Activated B cell treated with CpG ODN at 0.5 μM for 24 hours (primary cell): ENCODE data around the gene RPL6. TPM values are rescaled to one million over a fixed set of nuclear protein-coding genes. Genes with fewer than 3 reads are reported as not detected.

Experiments
- ATAC-seq: fragments of 200-7000 bp; cut with Tn5 transposase; one replicate; pipeline ENCODE4 v1.10.0; 2021; ENCODE audit warnings: low read depth, mild to moderate bottlenecking, moderate library complexity
- CTCF ChIA-PET: fragments of 350-600 bp; sonication (Branson Sonifier 250); formaldehyde crosslinking; loops from one replicate; lab custom pipeline; 2021; ENCODE audit warnings: antibody characterized with exemption; lab: Charles Lee
- POLR2A ChIA-PET: fragments of 350-600 bp; sonication (Branson Sonifier 250); formaldehyde crosslinking; loops from one replicate; lab custom pipeline; 2021; ENCODE audit warnings: antibody characterized with exemption; lab: Charles Lee
- DNase-seq: peaks from one replicate; pipeline ENCODE4 v3.0.0; 2022
- H3K27ac Mint-ChIP-seq: one replicate; pipeline ENCODE4 v1.8.0; 2020; ENCODE audit warnings: mixed read lengths
- H3K27me3 Mint-ChIP-seq: one replicate; pipeline ENCODE4 v1.8.0; 2021; ENCODE audit warnings: mixed read lengths
- H3K36me3 Mint-ChIP-seq: one replicate; pipeline ENCODE4 v1.8.0; 2021; ENCODE audit warnings: low read depth, mixed read lengths
- H3K4me1 Mint-ChIP-seq: one replicate; pipeline ENCODE4 v1.8.0; 2021; ENCODE audit warnings: mixed read lengths
- H3K4me3 Mint-ChIP-seq: one replicate; pipeline ENCODE4 v1.8.0; 2020; ENCODE audit warnings: mild to moderate bottlenecking, mixed read lengths
- H3K9me3 Mint-ChIP-seq: one replicate; pipeline ENCODE4 v1.8.0; 2020; ENCODE audit warnings: mixed read lengths
- CTCF ChIP-seq: fragments of 200-600 bp; IDR thresholded peaks from one replicate; pipeline ENCODE4 v1.8.0; 2022; ENCODE audit warnings: antibody characterized with exemption, mild to moderate bottlenecking
- intact Hi-C: fragments of 100-400 bp; cut with micrococcal nuclease; formaldehyde crosslinking; loops from one replicate; pipeline ENCODE4 v1.15.1; 2024
- total RNA-seq: library from RNA; stranded (reverse); gene quantifications from 2 replicates; pipeline ENCODE4 v1.2.3, GENCODE V29; 2022

Gene RPL6
- total RNA-seq, 1 donor from 2014 or later = 2,197 TPM

- no peak overlapping the region for H3K4me3 Mint-ChIP-seq
- ATAC-seq (no peak), DNase-seq (no peak)
- no peak overlapping the region for H3K27ac Mint-ChIP-seq
- H3K27me3 Mint-ChIP-seq = no peaks in the 10 kb centered on the region
- H3K9me3 Mint-ChIP-seq = no peaks in the 10 kb centered on the region
- TF ChIP-seq CTCF = no peak
- POLR2A ChIA-PET = interaction anchor here (1.4 kb wide), 1 partner anchor 11 kb away, joined by 3 read pairs; no protein-coding TSS in a partner anchor
- CTCF ChIA-PET = no interaction called here
- intact Hi-C loops = no loop called here
- H3K36me3 Mint-ChIP-seq = no peaks in the 10 kb centered on the region
- peaks cover 27% of the 10 kb centered on the region for H3K4me1 Mint-ChIP-seq
Observed at GRCh38 chr12:112367965-112368364, 41.4 kb downstream of the RPL6 start.

- Mint-ChIP-seq H3K4me3 (no peak overlapping the region), H3K9me3 (no peaks in the 10 kb centered on the region), H3K4me1 (peaks cover 20% of the 10 kb centered on the region), H3K27me3 (no peaks in the 10 kb centered on the region), H3K36me3 (peaks cover 4% of the 10 kb centered on the region), H3K27ac (no peak overlapping the region)
- TF ChIP-seq CTCF = no peak
- CTCF ChIA-PET = no interaction called here
- intact Hi-C loops = no loop called here
- DNase-seq (no peak), ATAC-seq (no peak)
- POLR2A ChIA-PET = no interaction called here
Observed at GRCh38 chr12:112362310-112362709, 47.1 kb downstream of the RPL6 start.

GRCh38 chr12:112361271-112361670 is 48.1 kb downstream of the RPL6 start:
- peaks cover 31% of the 10 kb centered on the region for H3K4me1 Mint-ChIP-seq

GRCh38 chr12:112359290-112359689 is 50.1 kb downstream of the RPL6 start:
- DNase-seq (no peak), ATAC-seq (no peak)
- intact Hi-C loops = no loop called here
- Mint-ChIP-seq H3K4me1 (peaks cover 37% of the 10 kb centered on the region), H3K9me3 (no peaks in the 10 kb centered on the region), H3K36me3 (peaks cover 6% of the 10 kb centered on the region), H3K27me3 (no peaks in the 10 kb centered on the region), H3K27ac (no peak overlapping the region), H3K4me3 (no peak overlapping the region)
- ChIA-PET POLR2A (no interaction called here), CTCF (no interaction called here)
- no peak for TF ChIP-seq CTCF

More at GRCh38 chr12:112361271-112361670, 48.1 kb downstream of the RPL6 start:
- TF ChIP-seq CTCF = no peak
- H3K36me3 Mint-ChIP-seq = peaks cover 4% of the 10 kb centered on the region
- CTCF ChIA-PET = no interaction called here
- H3K27ac Mint-ChIP-seq = no peak overlapping the region
- no peaks in the 10 kb centered on the region for H3K9me3 Mint-ChIP-seq
- POLR2A ChIA-PET = no interaction called here
- DNase-seq (no peak), ATAC-seq (no peak)
- intact Hi-C loops = no loop called here
- H3K4me3 Mint-ChIP-seq = no peak overlapping the region
- H3K27me3 Mint-ChIP-seq = no peaks in the 10 kb centered on the region

GRCh38 chr12:112357214-112357613 is 52.2 kb downstream of the RPL6 start:
- DNase-seq (no peak), ATAC-seq (no peak)
- H3K4me1 Mint-ChIP-seq = peaks cover 52% of the 10 kb centered on the region
- TF ChIP-seq CTCF = no peak
- intact Hi-C loops = no loop called here
- no peaks in the 10 kb centered on the region for H3K9me3 Mint-ChIP-seq
- CTCF ChIA-PET = interaction anchor here (0.7 kb wide), 1 partner anchor 78 kb away, joined by 3 read pairs; no protein-coding TSS in a partner anchor
- H3K36me3 Mint-ChIP-seq = peaks cover 6% of the 10 kb centered on the region
- no peak overlapping the region for H3K4me3 Mint-ChIP-seq
- POLR2A ChIA-PET = interaction anchor here (0.6 kb wide), 1 partner anchor 339 kb away, joined by 3 read pairs; no protein-coding TSS in a partner anchor
- H3K27ac Mint-ChIP-seq = peak overlapping the region; percentile 2
- H3K27me3 Mint-ChIP-seq = no peaks in the 10 kb centered on the region

Other genes with a start within 250 kb of the RPL6 start
- 76.3 and 98.8 TPM in 2 replicates for gene HECTD4, start 27.2 kb downstream of the RPL6 start, total RNA-seq
- gene PTPN11, start 9.3 kb upstream of the RPL6 start, total RNA-seq = 69.2 and 83.1 TPM in 2 replicates